Measurements from ENCODE around the gene CFAP54. TPM values are rescaled to one million over a fixed set of nuclear protein-coding genes. Genes with fewer than 3 reads are reported as not detected.

CFAP54 gene
- total RNA-seq, 1 donor from 2014 or later, result 0.16 TPM

DNA sequence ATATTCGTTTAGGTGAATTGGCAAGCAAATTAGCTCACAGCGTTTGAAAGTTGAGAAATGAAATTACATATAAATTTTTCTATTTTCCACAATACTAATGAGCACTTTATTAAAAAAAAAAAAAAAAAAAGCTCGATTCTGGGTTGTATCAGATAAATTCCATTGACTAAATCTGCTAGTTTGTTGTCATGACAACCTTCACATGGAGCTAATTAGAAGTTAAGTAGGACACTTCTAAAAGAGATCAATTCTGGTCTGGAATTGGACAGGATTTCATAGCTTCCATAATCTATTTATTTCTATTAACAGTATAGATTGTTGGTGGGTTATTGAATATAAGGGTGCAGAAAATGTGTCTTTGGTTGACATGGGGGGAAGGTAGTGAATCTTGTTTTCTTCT is 332.2 kb downstream of the CFAP54 start:
- no peak for DNase-seq
- TF ChIP-seq, protein P1, sequence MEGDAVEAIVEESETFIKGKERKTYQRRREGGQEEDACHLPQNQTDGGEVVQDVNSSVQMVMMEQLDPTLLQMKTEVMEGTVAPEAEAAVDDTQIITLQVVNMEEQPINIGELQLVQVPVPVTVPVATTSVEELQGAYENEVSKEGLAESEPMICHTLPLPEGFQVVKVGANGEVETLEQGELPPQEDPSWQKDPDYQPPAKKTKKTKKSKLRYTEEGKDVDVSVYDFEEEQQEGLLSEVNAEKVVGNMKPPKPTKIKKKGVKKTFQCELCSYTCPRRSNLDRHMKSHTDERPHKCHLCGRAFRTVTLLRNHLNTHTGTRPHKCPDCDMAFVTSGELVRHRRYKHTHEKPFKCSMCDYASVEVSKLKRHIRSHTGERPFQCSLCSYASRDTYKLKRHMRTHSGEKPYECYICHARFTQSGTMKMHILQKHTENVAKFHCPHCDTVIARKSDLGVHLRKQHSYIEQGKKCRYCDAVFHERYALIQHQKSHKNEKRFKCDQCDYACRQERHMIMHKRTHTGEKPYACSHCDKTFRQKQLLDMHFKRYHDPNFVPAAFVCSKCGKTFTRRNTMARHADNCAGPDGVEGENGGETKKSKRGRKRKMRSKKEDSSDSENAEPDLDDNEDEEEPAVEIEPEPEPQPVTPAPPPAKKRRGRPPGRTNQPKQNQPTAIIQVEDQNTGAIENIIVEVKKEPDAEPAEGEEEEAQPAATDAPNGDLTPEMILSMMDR (IDR thresholded peaks at IDR 0.05; ENCODE audit: borderline replicate concordance), result no peak
- Histone ChIP-seq H3K36me3 (no peaks in the 10 kb centered on the region), H3K9me3 (replicated peaks) (peaks cover 5% of the 10 kb centered on the region), H3K4me1 (no peaks in the 10 kb centered on the region), H3K27me3 (ENCODE audit: low read depth) (no peaks in the 10 kb centered on the region), H3K27ac (replicated peaks) (no peak overlapping the region), H3K4me3 (no peak overlapping the region)
- intact Hi-C loops (cut with micrococcal nuclease), result no loop called here

DNA sequence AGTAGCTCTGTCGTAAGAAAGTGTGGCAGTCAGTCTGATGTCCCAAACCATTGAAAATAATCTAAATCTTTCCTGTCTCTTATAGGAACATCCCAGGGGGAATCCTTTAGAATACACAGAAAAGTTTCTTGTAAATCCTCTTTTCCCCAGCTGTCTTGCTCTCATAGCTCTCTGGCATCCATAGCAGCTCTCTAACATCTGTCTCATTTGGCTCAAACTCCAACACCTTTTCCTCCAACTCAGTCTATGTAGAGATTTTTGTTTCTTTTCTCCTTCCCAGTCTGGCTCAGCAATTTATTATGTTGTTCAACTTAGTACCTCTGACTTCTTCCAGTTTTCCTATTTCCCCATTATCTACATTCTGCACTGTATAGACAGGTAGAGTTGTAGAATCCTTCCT is 333.3 kb downstream of the CFAP54 start:
- no peak for DNase-seq
- no peaks in the 10 kb centered on the region for H3K36me3 ChIP-seq
- H3K4me3 ChIP-seq, result no peak overlapping the region
- TF ChIP-seq, protein P1 (IDR thresholded peaks at IDR 0.05; ENCODE audit: borderline replicate concordance), result no peak
- no peaks in the 10 kb centered on the region for H3K4me1 ChIP-seq
- H3K27me3 ChIP-seq (ENCODE audit: low read depth), result no peaks in the 10 kb centered on the region
- H3K9me3 ChIP-seq (replicated peaks), result peaks cover 5% of the 10 kb centered on the region
- intact Hi-C loops (cut with micrococcal nuclease), result no loop called here
- H3K27ac ChIP-seq (replicated peaks), result no peak overlapping the region

DNA sequence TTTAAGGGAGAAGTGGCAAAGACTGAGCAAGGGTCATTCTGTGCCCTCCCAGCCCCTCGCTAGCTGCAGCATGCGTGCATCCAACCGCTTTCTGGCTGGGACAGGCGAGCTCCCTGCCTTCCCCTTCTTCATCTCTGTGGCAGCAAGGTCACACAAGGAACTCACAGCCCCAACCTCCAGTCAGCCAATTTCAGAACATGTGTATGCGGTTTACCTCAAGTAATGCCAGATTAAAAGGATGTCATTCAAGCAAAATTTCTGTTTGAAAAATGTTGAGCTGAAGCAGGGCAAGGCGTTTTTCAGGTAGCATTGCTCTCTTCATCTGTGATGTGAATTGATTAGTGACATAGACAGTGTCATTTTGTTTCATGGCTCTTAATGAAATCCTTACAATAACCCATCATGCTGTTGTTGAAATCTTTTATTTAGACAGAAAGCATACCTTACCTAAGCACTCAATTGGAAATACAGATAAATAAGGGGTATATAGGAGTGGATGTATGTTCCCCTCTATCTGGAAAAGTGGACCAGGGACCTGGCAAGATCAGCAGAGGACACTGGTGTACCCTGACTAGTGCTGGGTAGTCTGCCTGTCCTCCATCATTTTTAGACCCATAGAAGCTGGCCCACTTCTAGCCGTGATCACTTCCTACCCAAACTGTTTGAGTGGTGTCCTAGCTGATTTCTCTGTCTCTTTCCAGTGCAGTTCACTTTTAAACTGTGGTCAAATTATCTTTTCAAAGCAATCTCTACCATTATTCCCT is 334.9 kb downstream of the CFAP54 start:
- Histone ChIP-seq H3K27ac (replicated peaks) (no peak overlapping the region), H3K36me3 (no peaks in the 10 kb centered on the region), H3K27me3 (ENCODE audit: low read depth) (no peaks in the 10 kb centered on the region), H3K4me1 (no peaks in the 10 kb centered on the region), H3K4me3 (no peak overlapping the region), H3K9me3 (replicated peaks) (no peaks in the 10 kb centered on the region)
- TF ChIP-seq, protein P1 (IDR thresholded peaks at IDR 0.05; ENCODE audit: borderline replicate concordance), result no peak
- intact Hi-C loops (cut with micrococcal nuclease), result no loop called here
- DNase-seq, result no peak

DNA sequence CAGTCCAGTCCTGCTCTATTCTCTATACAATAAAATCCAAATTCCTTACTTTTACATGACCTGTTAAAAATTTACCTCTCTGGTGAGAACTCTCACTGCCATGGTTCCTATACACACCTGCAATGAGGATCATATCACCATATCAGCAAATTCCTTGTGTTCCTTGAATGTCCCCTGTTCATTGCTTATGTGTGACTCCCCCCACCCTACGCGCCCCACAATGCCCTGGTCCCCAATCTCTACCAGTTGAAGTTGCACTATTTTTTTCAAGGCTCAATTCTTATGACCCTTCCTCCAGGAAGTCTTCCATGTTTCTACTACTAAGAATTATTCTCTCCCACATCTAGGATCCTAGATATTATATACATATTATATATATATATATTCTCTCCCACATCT is 335.5 kb downstream of the CFAP54 start:
- H3K4me1 ChIP-seq, result no peaks in the 10 kb centered on the region
- TF ChIP-seq, protein P1 (IDR thresholded peaks at IDR 0.05; ENCODE audit: borderline replicate concordance), result no peak
- intact Hi-C loops (cut with micrococcal nuclease), result no loop called here
- no peaks in the 10 kb centered on the region for H3K27me3 ChIP-seq (ENCODE audit: low read depth)
- DNase-seq, result no peak
- no peaks in the 10 kb centered on the region for H3K36me3 ChIP-seq
- H3K4me3 ChIP-seq, result no peak overlapping the region
- H3K27ac ChIP-seq (replicated peaks), result no peak overlapping the region
- no peaks in the 10 kb centered on the region for H3K9me3 ChIP-seq (replicated peaks)

DNA sequence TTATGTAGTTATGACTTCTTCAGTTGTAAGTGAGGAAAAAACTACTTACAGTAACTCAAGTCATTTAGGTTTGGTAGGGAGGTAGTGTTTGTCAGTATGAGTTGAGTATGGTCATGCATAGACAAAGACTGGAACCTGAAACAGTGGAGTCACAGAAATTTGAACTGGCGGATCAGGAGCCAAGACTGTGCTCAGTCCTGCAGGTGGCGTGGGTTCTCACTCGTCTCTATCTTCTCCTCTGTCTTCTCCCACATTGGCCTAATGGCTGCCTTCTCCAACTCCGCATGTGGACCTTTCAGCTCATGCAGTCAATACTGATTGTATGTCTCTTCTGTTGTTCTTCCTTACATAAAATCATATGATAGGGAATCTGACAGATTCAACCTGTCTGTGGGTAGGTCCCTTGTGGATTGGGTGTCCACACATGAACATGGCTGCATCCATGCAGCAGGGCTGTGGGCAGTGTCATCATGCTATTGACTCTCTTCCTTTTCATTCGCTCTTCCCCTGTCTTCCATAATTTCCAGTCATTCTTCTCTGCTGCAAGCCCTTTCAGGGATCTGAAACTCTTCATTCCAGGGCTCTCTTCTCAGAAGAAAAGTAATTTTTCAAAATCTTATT is 338.9 kb downstream of the CFAP54 start:
- TF ChIP-seq, protein P1 (IDR thresholded peaks at IDR 0.05; ENCODE audit: borderline replicate concordance), result no peak
- Histone ChIP-seq H3K4me1 (no peaks in the 10 kb centered on the region), H3K9me3 (replicated peaks) (no peaks in the 10 kb centered on the region), H3K27ac (replicated peaks) (no peak overlapping the region), H3K27me3 (ENCODE audit: low read depth) (no peaks in the 10 kb centered on the region), H3K4me3 (no peak overlapping the region), H3K36me3 (no peaks in the 10 kb centered on the region)
- DNase-seq, result no peak
- intact Hi-C loops (cut with micrococcal nuclease), result no loop called here

All from left ventricle myocardium inferior (tissue), 1 donor.